ENCODE results near the gene RAB6B. TPM values are rescaled to one million over a fixed set of nuclear protein-coding genes. Genes with fewer than 3 reads are reported as not detected.

Gene RAB6B
- total RNA-seq, 2 donors from 2014 or later: 2.6 to 7.2 TPM

GRCh38 chr3:133851266-133851906 is 44.3 kb downstream of the RAB6B start:
- ATAC-seq (replicated peaks in 1 of 2) (peak; percentile 91 to 93), DNase-seq (peak; percentile 47 to 56)
- H3K27me3 Mint-ChIP-seq (ENCODE audit: low read depth): peaks cover 6% of the 10 kb centered on the region
- H3K36me3 Mint-ChIP-seq (ENCODE audit: insufficient read depth in 2 of 2): peaks cover 0 to 1% of the 10 kb centered on the region in 2 donors
- H3K4me3 Mint-ChIP-seq: peak overlapping the region in 1 of 2 donors; percentile 4
- H3K9me3 Mint-ChIP-seq: no peaks in the 10 kb centered on the region
- H3K27ac Mint-ChIP-seq: no peak overlapping the region
- H3K4me1 Mint-ChIP-seq (ENCODE audit: low read depth): peaks cover 36% of the 10 kb centered on the region

- peak overlapping the region; percentile 74 for H3K27ac Mint-ChIP-seq
Observed at GRCh38 chr3:133850034-133850433, 45.6 kb downstream of the RAB6B start.

GRCh38 chr3:133849346-133849745 is 46.3 kb downstream of the RAB6B start:
- peaks cover 0 to 1% of the 10 kb centered on the region in 2 donors for H3K36me3 Mint-ChIP-seq (ENCODE audit: insufficient read depth in 2 of 2)
- peak overlapping the region; percentile 74 for H3K27ac Mint-ChIP-seq
- H3K4me1 Mint-ChIP-seq (ENCODE audit: low read depth): peaks cover 34% of the 10 kb centered on the region
- peak; percentile 22 to 35 for ATAC-seq (replicated peaks in 1 of 2)
- peaks cover 8% of the 10 kb centered on the region for H3K27me3 Mint-ChIP-seq (ENCODE audit: low read depth)
- H3K4me3 Mint-ChIP-seq: peak overlapping the region in 1 of 2 donors; percentile 42
- DNase-seq: no peak
- no peaks in the 10 kb centered on the region for H3K9me3 Mint-ChIP-seq

More at GRCh38 chr3:133850034-133850433, 45.6 kb downstream of the RAB6B start:
- H3K27me3 Mint-ChIP-seq (ENCODE audit: low read depth): peaks cover 6% of the 10 kb centered on the region
- DNase-seq (no peak), ATAC-seq (replicated peaks in 1 of 2) (no peak)
- peak overlapping the region in 1 of 2 donors; percentile 42 for H3K4me3 Mint-ChIP-seq
- H3K9me3 Mint-ChIP-seq: no peaks in the 10 kb centered on the region
- H3K4me1 Mint-ChIP-seq (ENCODE audit: low read depth): peaks cover 34% of the 10 kb centered on the region
- H3K36me3 Mint-ChIP-seq (ENCODE audit: insufficient read depth in 2 of 2): peaks cover 0 to 1% of the 10 kb centered on the region in 2 donors

- DNase-seq (no peak), ATAC-seq (replicated peaks in 1 of 2) (no peak)
- peaks cover 8% of the 10 kb centered on the region for H3K4me1 Mint-ChIP-seq (ENCODE audit: low read depth)
- H3K4me3 Mint-ChIP-seq: no peak overlapping the region
- no peaks in the 10 kb centered on the region for H3K9me3 Mint-ChIP-seq
- H3K27me3 Mint-ChIP-seq (ENCODE audit: low read depth): peaks cover 15% of the 10 kb centered on the region
- no peak overlapping the region for H3K27ac Mint-ChIP-seq
- H3K36me3 Mint-ChIP-seq (ENCODE audit: insufficient read depth in 2 of 2): no peaks in the 10 kb centered on the region
Observed at GRCh38 chr3:133845127-133845526, 50.6 kb downstream of the RAB6B start.

GRCh38 chr3:133843634-133844033 is 52.0 kb downstream of the RAB6B start:
- H3K9me3 Mint-ChIP-seq: no peaks in the 10 kb centered on the region
- H3K4me1 Mint-ChIP-seq (ENCODE audit: low read depth): no peaks in the 10 kb centered on the region
- no peak overlapping the region for H3K27ac Mint-ChIP-seq
- H3K36me3 Mint-ChIP-seq (ENCODE audit: insufficient read depth in 2 of 2): no peaks in the 10 kb centered on the region
- no peak for ATAC-seq (replicated peaks in 1 of 2)
- H3K4me3 Mint-ChIP-seq: no peak overlapping the region
- peaks cover 9% of the 10 kb centered on the region for H3K27me3 Mint-ChIP-seq (ENCODE audit: low read depth)
- no peak for DNase-seq

- no peak for ATAC-seq (replicated peaks in 1 of 2)
- H3K27me3 Mint-ChIP-seq (ENCODE audit: low read depth): peaks cover 9% of the 10 kb centered on the region
- no peaks in the 10 kb centered on the region for H3K4me1 Mint-ChIP-seq (ENCODE audit: low read depth)
- H3K4me3 Mint-ChIP-seq: no peak overlapping the region
- no peaks in the 10 kb centered on the region for H3K36me3 Mint-ChIP-seq (ENCODE audit: insufficient read depth in 2 of 2)
- no peak overlapping the region for H3K27ac Mint-ChIP-seq
- no peak for DNase-seq
- no peaks in the 10 kb centered on the region for H3K9me3 Mint-ChIP-seq
Observed at GRCh38 chr3:133842158-133842557, 53.5 kb downstream of the RAB6B start.

GRCh38 chr3:133841196-133841595 is 54.5 kb downstream of the RAB6B start:
- ATAC-seq (replicated peaks in 1 of 2) (no peak), DNase-seq (no peak)
- Mint-ChIP-seq H3K36me3 (ENCODE audit: insufficient read depth in 2 of 2) (no peaks in the 10 kb centered on the region), H3K4me1 (ENCODE audit: low read depth) (no peaks in the 10 kb centered on the region), H3K27ac (no peak overlapping the region), H3K27me3 (ENCODE audit: low read depth) (peaks cover 9% of the 10 kb centered on the region), H3K4me3 (no peak overlapping the region), H3K9me3 (no peaks in the 10 kb centered on the region)

- no peaks in the 10 kb centered on the region for H3K9me3 Mint-ChIP-seq
- H3K4me3 Mint-ChIP-seq: no peak overlapping the region
- H3K36me3 Mint-ChIP-seq (ENCODE audit: insufficient read depth in 2 of 2): no peaks in the 10 kb centered on the region
- peaks cover 9% of the 10 kb centered on the region for H3K27me3 Mint-ChIP-seq (ENCODE audit: low read depth)
- H3K4me1 Mint-ChIP-seq (ENCODE audit: low read depth): no peaks in the 10 kb centered on the region
- DNase-seq (no peak), ATAC-seq (replicated peaks in 1 of 2) (no peak)
- no peak overlapping the region for H3K27ac Mint-ChIP-seq
Observed at GRCh38 chr3:133840767-133841166, 54.9 kb downstream of the RAB6B start.

- H3K27me3 Mint-ChIP-seq (ENCODE audit: low read depth): peaks cover 9% of the 10 kb centered on the region
- no peaks in the 10 kb centered on the region for H3K4me1 Mint-ChIP-seq (ENCODE audit: low read depth)
- H3K4me3 Mint-ChIP-seq: no peak overlapping the region
- H3K36me3 Mint-ChIP-seq (ENCODE audit: insufficient read depth in 2 of 2): no peaks in the 10 kb centered on the region
- H3K27ac Mint-ChIP-seq: no peak overlapping the region
- H3K9me3 Mint-ChIP-seq: no peaks in the 10 kb centered on the region
- no peak for DNase-seq
- ATAC-seq (replicated peaks in 1 of 2): no peak
Observed at GRCh38 chr3:133840055-133840737, 55.5 kb downstream of the RAB6B start.

GRCh38 chr3:133838916-133839800 is 56.5 kb downstream of the RAB6B start:
- DNase-seq (no peak), ATAC-seq (replicated peaks in 1 of 2) (no peak)
- H3K4me3 Mint-ChIP-seq: no peak overlapping the region
- H3K4me1 Mint-ChIP-seq (ENCODE audit: low read depth): no peaks in the 10 kb centered on the region
- H3K27ac Mint-ChIP-seq: no peak overlapping the region
- H3K9me3 Mint-ChIP-seq: no peaks in the 10 kb centered on the region
- H3K27me3 Mint-ChIP-seq (ENCODE audit: low read depth): peaks cover 5% of the 10 kb centered on the region
- H3K36me3 Mint-ChIP-seq (ENCODE audit: insufficient read depth in 2 of 2): no peaks in the 10 kb centered on the region

- Mint-ChIP-seq H3K36me3 (ENCODE audit: insufficient read depth in 2 of 2) (no peaks in the 10 kb centered on the region), H3K27ac (no peak overlapping the region), H3K27me3 (ENCODE audit: low read depth) (no peaks in the 10 kb centered on the region), H3K9me3 (no peaks in the 10 kb centered on the region), H3K4me3 (no peak overlapping the region), H3K4me1 (ENCODE audit: low read depth) (no peaks in the 10 kb centered on the region)
- no peak for DNase-seq
- ATAC-seq (replicated peaks in 1 of 2): no peak
Observed at GRCh38 chr3:133838296-133838789, 57.3 kb downstream of the RAB6B start.

GRCh38 chr3:133837487-133838295 is 58.0 kb downstream of the RAB6B start:
- no peaks in the 10 kb centered on the region for H3K9me3 Mint-ChIP-seq
- no peaks in the 10 kb centered on the region for H3K4me1 Mint-ChIP-seq (ENCODE audit: low read depth)
- DNase-seq (no peak), ATAC-seq (replicated peaks in 1 of 2) (no peak)
- H3K27ac Mint-ChIP-seq: no peak overlapping the region
- no peaks in the 10 kb centered on the region for H3K27me3 Mint-ChIP-seq (ENCODE audit: low read depth)
- H3K4me3 Mint-ChIP-seq: no peak overlapping the region
- no peaks in the 10 kb centered on the region for H3K36me3 Mint-ChIP-seq (ENCODE audit: insufficient read depth in 2 of 2)

Measured in activated T-cell treated with anti-CD3 and anti-CD28 coated beads, Interleukin-2, amount 50 U/mL, for 72 hours (primary cell).